Measurements from ENCODE around the gene DUS1L.
A peak's percentile ranks its signal among the peaks of the same experiment; 100 is the strongest.

Gene DUS1L

DNA sequence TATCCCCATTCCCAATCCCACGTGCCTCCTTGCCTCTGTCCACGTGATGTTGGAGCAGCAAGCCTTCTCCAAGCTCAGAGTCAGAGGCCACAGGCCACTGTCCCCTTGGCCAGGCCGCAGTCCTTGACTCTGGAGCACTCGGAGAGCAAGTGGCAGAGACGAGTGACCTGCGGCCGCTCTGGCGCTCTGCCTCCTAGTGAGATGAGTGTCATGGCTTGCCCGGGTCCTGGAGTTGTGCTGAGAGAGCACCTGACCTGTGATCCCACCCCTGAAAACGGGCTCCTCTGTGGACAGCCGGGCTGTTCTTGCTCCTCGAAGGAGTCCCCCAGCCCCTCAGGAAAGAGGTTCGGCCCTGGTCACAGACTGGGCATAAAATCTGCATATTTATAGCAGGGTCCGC lies 42.4 kb upstream of the DUS1L start:
- TF ChIP-seq CTCF (IDR thresholded peaks at IDR 0.05; ENCODE audit: low read depth, low read length, poor library complexity, severe bottlenecking) (no peak), EZH2phosphoT487 (IDR thresholded peaks at IDR 0.05; ENCODE audit: borderline replicate concordance, low read length) (no peak)
- Histone ChIP-seq H4K20me1 (ENCODE audit: control insufficient read depth, insufficient read depth, low read depth, low read length) (no peaks in the 10 kb centered on the region), H3K9me3 (ENCODE audit: control insufficient read depth, insufficient read depth, low read length) (no peaks in the 10 kb centered on the region), H3K4me2 (ENCODE audit: low read length) (no peak overlapping the region), H3K4me3 (ENCODE audit: low read length) (no peak overlapping the region), H3K4me1 (ENCODE audit: control insufficient read depth, low read length) (peaks cover 24% of the 10 kb centered on the region), H3K79me2 (ENCODE audit: control insufficient read depth, low read length) (no peaks in the 10 kb centered on the region), H3K9me2 (replicated peaks; ENCODE audit: control insufficient read depth, low read length) (no peaks in the 10 kb centered on the region), H3K27ac (ENCODE audit: low read depth, low read length) (no peak overlapping the region), H3K36me3 (ENCODE audit: control insufficient read depth, low read length) (no peaks in the 10 kb centered on the region), H3F3A (ENCODE audit: control insufficient read depth, insufficient read depth) (no peaks in the 10 kb centered on the region; the same call in 1 of the 2 replicates), H3K27me3 (ENCODE audit: control insufficient read depth, low read length) (no peaks in the 10 kb centered on the region)

- Histone ChIP-seq H3K36me3 (ENCODE audit: control insufficient read depth, low read length) (no peaks in the 10 kb centered on the region), H3K4me2 (ENCODE audit: low read length) (peak overlapping the region; percentile 92), H4K20me1 (ENCODE audit: control insufficient read depth, insufficient read depth, low read depth, low read length) (no peaks in the 10 kb centered on the region), H3K9me2 (replicated peaks; ENCODE audit: control insufficient read depth, low read length) (no peaks in the 10 kb centered on the region), H3K4me1 (ENCODE audit: control insufficient read depth, low read length) (peaks cover 24% of the 10 kb centered on the region), H3K79me2 (ENCODE audit: control insufficient read depth, low read length) (no peaks in the 10 kb centered on the region), H3K27ac (ENCODE audit: low read depth, low read length) (no peak overlapping the region), H3K4me3 (ENCODE audit: low read length) (peak overlapping the region; percentile 72), H3K27me3 (ENCODE audit: control insufficient read depth, low read length) (no peaks in the 10 kb centered on the region), H3K9me3 (ENCODE audit: control insufficient read depth, insufficient read depth, low read length) (no peaks in the 10 kb centered on the region), H3F3A (ENCODE audit: control insufficient read depth, insufficient read depth) (peaks cover under 1% of the 10 kb centered on the region; the same call in 1 of the 2 replicates)
- TF ChIP-seq EZH2phosphoT487 (IDR thresholded peaks at IDR 0.05; ENCODE audit: borderline replicate concordance, low read length) (no peak), CTCF (IDR thresholded peaks at IDR 0.05; ENCODE audit: low read depth, low read length, poor library complexity, severe bottlenecking) (peak; percentile 39)
These were observed 41.8 kb upstream of the DUS1L start for GRCh38 chr17:82107341-82107860.

DNA sequence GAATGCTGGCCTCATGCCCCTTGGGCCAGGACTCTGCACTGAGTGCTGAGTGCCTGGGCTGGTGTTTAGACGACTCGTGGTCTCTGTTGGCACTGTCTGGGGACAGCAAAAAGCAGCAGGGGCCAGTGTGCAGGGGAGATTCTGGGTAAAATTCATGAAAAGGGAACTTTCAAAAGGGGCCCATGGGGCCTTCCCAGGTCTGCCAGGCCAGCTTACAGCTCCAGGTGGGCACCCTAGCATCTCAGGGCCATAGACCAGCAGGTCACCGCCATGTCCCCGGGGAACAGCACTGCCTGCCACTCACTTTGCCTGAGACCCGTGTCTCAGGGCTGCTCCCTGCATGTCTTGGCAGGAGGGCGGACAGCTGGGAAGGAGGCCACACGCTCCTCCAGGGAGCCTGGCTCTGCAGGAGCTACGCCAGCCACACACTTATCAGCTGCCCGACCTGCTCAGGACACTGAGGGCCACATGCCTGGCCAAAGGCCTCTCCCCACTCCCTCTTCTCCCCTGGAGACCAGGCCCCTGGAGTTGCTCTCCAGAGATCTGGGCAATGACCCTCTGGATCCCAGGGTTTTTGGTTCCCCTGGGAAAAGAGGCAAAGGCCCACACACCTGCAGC lies 41.2 kb upstream of the DUS1L start:
- Histone ChIP-seq H3K27ac (ENCODE audit: low read depth, low read length) (peak overlapping the region; percentile 70), H3K9me2 (replicated peaks; ENCODE audit: control insufficient read depth, low read length) (no peaks in the 10 kb centered on the region), H3K36me3 (ENCODE audit: control insufficient read depth, low read length) (no peaks in the 10 kb centered on the region), H3K4me2 (ENCODE audit: low read length) (peak overlapping the region; percentile 92), H3K4me1 (ENCODE audit: control insufficient read depth, low read length) (peaks cover 27% of the 10 kb centered on the region), H3F3A (ENCODE audit: control insufficient read depth, insufficient read depth) (peaks cover 3% of the 10 kb centered on the region; the same call in 1 of the 2 replicates), H3K9me3 (ENCODE audit: control insufficient read depth, insufficient read depth, low read length) (no peaks in the 10 kb centered on the region), H4K20me1 (ENCODE audit: control insufficient read depth, insufficient read depth, low read depth, low read length) (no peaks in the 10 kb centered on the region), H3K79me2 (ENCODE audit: control insufficient read depth, low read length) (no peaks in the 10 kb centered on the region), H3K27me3 (ENCODE audit: control insufficient read depth, low read length) (no peaks in the 10 kb centered on the region), H3K4me3 (ENCODE audit: low read length) (peak overlapping the region; percentile 72)
- TF ChIP-seq CTCF (IDR thresholded peaks at IDR 0.05; ENCODE audit: low read depth, low read length, poor library complexity, severe bottlenecking) (no peak), EZH2phosphoT487 (IDR thresholded peaks at IDR 0.05; ENCODE audit: borderline replicate concordance, low read length) (no peak)

All from DOHH2 (cell line).